Measurements from ENCODE around the gene SMARCD2.
"Not testable (repeated sequence)": the region's sequence is repeated elsewhere in the genome, so short reads cannot be mapped to it uniquely, and the experiment has no call there.

SMARCD2 gene

GRCh38 chr17:63848834-63849689 is 6.6 kb upstream of the SMARCD2 start:
- Histone ChIP-seq H3K9me3 (no peaks in the 10 kb centered on the region), H3K4me1 (no peaks in the 10 kb centered on the region), H3K4me3 (ENCODE audit: low read depth, low read length) (no peak overlapping the region), H3K27me3 (no peaks in the 10 kb centered on the region), H3K36me3 (no peaks in the 10 kb centered on the region)
- no peak for TF ChIP-seq CTCF (IDR thresholded peaks at IDR 0.05; ENCODE audit: low read depth, low read length)
- no peak for DNase-seq

- DNase-seq, result no peak
- Histone ChIP-seq H3K36me3 (no peaks in the 10 kb centered on the region), H3K9me3 (no peaks in the 10 kb centered on the region), H3K4me1 (no peaks in the 10 kb centered on the region), H3K27me3 (no peaks in the 10 kb centered on the region), H3K4me3 (ENCODE audit: low read depth, low read length) (no peak overlapping the region)
- TF ChIP-seq CTCF (IDR thresholded peaks at IDR 0.05; ENCODE audit: low read depth, low read length), result no peak
Observed at GRCh38 chr17:63847525-63848249, 5.2 kb upstream of the SMARCD2 start.

GRCh38 chr17:63845509-63845908 is 3.0 kb upstream of the SMARCD2 start:
- no peak for DNase-seq
- Histone ChIP-seq H3K9me3 (no peaks in the 10 kb centered on the region), H3K36me3 (no peaks in the 10 kb centered on the region), H3K4me3 (ENCODE audit: low read depth, low read length) (no peak overlapping the region), H3K27me3 (no peaks in the 10 kb centered on the region), H3K4me1 (no peaks in the 10 kb centered on the region; the same call in 1 of the 2 replicates)
- no peak for TF ChIP-seq CTCF (IDR thresholded peaks at IDR 0.05; ENCODE audit: low read depth, low read length)

GRCh38 chr17:63843910-63844677 is 1.6 kb upstream of the SMARCD2 start:
- Histone ChIP-seq H3K27me3 (no peaks in the 10 kb centered on the region), H3K36me3 (no peaks in the 10 kb centered on the region), H3K9me3 (no peaks in the 10 kb centered on the region), H3K4me3 (ENCODE audit: low read depth, low read length) (no peak overlapping the region), H3K4me1 (peaks cover 1% of the 10 kb centered on the region; the same call in 1 of the 2 replicates)
- TF ChIP-seq CTCF (IDR thresholded peaks at IDR 0.05; ENCODE audit: low read depth, low read length), result no peak
- DNase-seq, result no peak

GRCh38 chr17:63843387-63843888 is 953 bp upstream of the SMARCD2 start:
- H3K4me1 ChIP-seq, H3K27me3 ChIP-seq, H3K9me3 ChIP-seq, DNase-seq, H3K36me3 ChIP-seq: not testable (repeated sequence)
- H3K4me3 ChIP-seq (ENCODE audit: low read depth, low read length), result peak overlapping the region; percentile 97

- peak overlapping the region; percentile 97 for H3K4me3 ChIP-seq (ENCODE audit: low read depth, low read length)
- DNase-seq, result peak; percentile 42
- peaks cover 7% of the 10 kb centered on the region for H3K36me3 ChIP-seq
- H3K9me3 ChIP-seq, result no peaks in the 10 kb centered on the region
- H3K27me3 ChIP-seq, result no peaks in the 10 kb centered on the region
- TF ChIP-seq CTCF (IDR thresholded peaks at IDR 0.05; ENCODE audit: low read depth, low read length), result no peak
- H3K4me1 ChIP-seq, result peaks cover 7% of the 10 kb centered on the region; the same call in 1 of the 2 replicates
Observed at GRCh38 chr17:63842173-63842539, 329 bp downstream of the SMARCD2 start.

All from BE2C (cell line).